Loucy (cell line): ENCODE measurements around the gene XRCC5.

Experiments used
- H2AFZ ChIP-seq: fragments of 200-600 bp; sonication (generic); 2 replicates; pipeline ENCODE4 v1.6.0; 2016; ENCODE audit warnings: antibody characterized with exemption, mild to moderate bottlenecking, low read length, moderate library complexity
- H3F3A ChIP-seq: fragments of 200-600 bp; 2 replicates; pipeline ENCODE4 v1.6.0; 2016; ENCODE audit warnings: antibody characterized with exemption, low read depth, mild to moderate bottlenecking
- H3K27me3 ChIP-seq: fragments of 200-600 bp; sonication (generic); 2 replicates; pipeline ENCODE4 v1.6.1; 2014; ENCODE audit warnings: low read length, mild to moderate bottlenecking; ENCODE audit not compliant: insufficient read depth, poor library complexity, severe bottlenecking
- H3K36me3 ChIP-seq: fragments of 200-600 bp; sonication (generic); 2 replicates; pipeline ENCODE4 v1.6.1; 2016; ENCODE audit warnings: low read length; ENCODE audit not compliant: insufficient read depth
- H3K4me1 ChIP-seq: fragments of 200-600 bp; sonication (generic); 2 replicates; pipeline ENCODE4 v1.5.1; 2014; ENCODE audit warnings: low read length, mild to moderate bottlenecking; ENCODE audit not compliant: insufficient read depth, poor library complexity, severe bottlenecking
- H3K4me2 ChIP-seq: fragments of 200-600 bp; sonication (generic); 2 replicates; pipeline ENCODE4 v1.6.0; 2014; ENCODE audit warnings: antibody characterized with exemption, low read length, low read depth, mild to moderate bottlenecking; ENCODE audit not compliant: poor library complexity, severe bottlenecking
- H3K4me3 ChIP-seq: fragments of 200-600 bp; sonication (generic); 2 replicates; pipeline ENCODE4 v1.5.1; 2014; ENCODE audit warnings: low read length, mild to moderate bottlenecking, mixed read lengths; ENCODE audit not compliant: poor library complexity, severe bottlenecking
- H3K79me2 ChIP-seq: fragments of 200-600 bp; sonication (generic); 2 replicates; pipeline ENCODE4 v1.6.1; 2014; ENCODE audit warnings: low read length; ENCODE audit not compliant: insufficient read depth
- H3K9ac ChIP-seq: fragments of 200-600 bp; sonication (generic); 2 replicates; pipeline ENCODE4 v1.6.0; 2014; ENCODE audit warnings: mild to moderate bottlenecking, low read depth, low read length, moderate library complexity; ENCODE audit not compliant: poor library complexity, severe bottlenecking
- H3K9me2 ChIP-seq: fragments of 200-600 bp; sonication (generic); replicated peaks from 2 replicates; pipeline ENCODE4 v1.6.1; 2016; ENCODE audit warnings: low read depth, low read length, mixed read lengths
- H3K9me3 ChIP-seq: fragments of 200-600 bp; sonication (generic); 2 replicates; pipeline ENCODE4 v1.6.1; 2014; ENCODE audit warnings: mild to moderate bottlenecking, antibody characterized with exemption, low read length, low read depth; ENCODE audit not compliant: insufficient read depth
- H4K20me1 ChIP-seq: fragments of 200-600 bp; sonication (generic); 2 replicates; pipeline ENCODE4 v1.6.0; 2014; ENCODE audit warnings: antibody characterized with exemption, low read length, mild to moderate bottlenecking; ENCODE audit not compliant: insufficient read depth, poor library complexity, severe bottlenecking
- CTCF ChIP-seq: fragments of 200-600 bp; sonication (generic); conservative IDR thresholded peaks from 2 replicates; pipeline ENCODE4 v1.5.1; 2014; ENCODE audit warnings: mild to moderate bottlenecking, antibody characterized with exemption, low read length
- EZH2phosphoT487 ChIP-seq: fragments of 200-600 bp; IDR thresholded peaks from 2 replicates; pipeline ENCODE4 v1.6.1; 2018; ENCODE audit warnings: antibody characterized with exemption, mild to moderate bottlenecking, moderate library complexity, borderline replicate concordance

XRCC5 gene

GRCh38 chr2:216245391-216245975 is 136.3 kb downstream of the XRCC5 start:
- Histone ChIP-seq H3K9me2 (no peaks in the 10 kb centered on the region), H3K9ac (no peak overlapping the region), H3K4me3 (no peak overlapping the region), H4K20me1 (no peaks in the 10 kb centered on the region), H3K79me2 (no peaks in the 10 kb centered on the region), H3K27me3 (no peaks in the 10 kb centered on the region), H2AFZ (no peak overlapping the region), H3K4me1 (no peaks in the 10 kb centered on the region), H3K4me2 (no peak overlapping the region), H3F3A (no peaks in the 10 kb centered on the region), H3K9me3 (no peaks in the 10 kb centered on the region), H3K36me3 (no peaks in the 10 kb centered on the region)
- no peak for TF ChIP-seq CTCF
- TF ChIP-seq EZH2phosphoT487 = no peak

- H4K20me1 ChIP-seq = no peaks in the 10 kb centered on the region
- no peak overlapping the region for H3K9ac ChIP-seq
- H3K4me2 ChIP-seq = no peak overlapping the region
- no peak for TF ChIP-seq CTCF
- H3K9me2 ChIP-seq = no peaks in the 10 kb centered on the region
- no peaks in the 10 kb centered on the region for H3K4me1 ChIP-seq
- H3K9me3 ChIP-seq = no peaks in the 10 kb centered on the region
- no peak overlapping the region for H2AFZ ChIP-seq
- no peaks in the 10 kb centered on the region for H3K79me2 ChIP-seq
- H3K4me3 ChIP-seq = no peak overlapping the region
- no peaks in the 10 kb centered on the region for H3F3A ChIP-seq
- H3K36me3 ChIP-seq = no peaks in the 10 kb centered on the region
- H3K27me3 ChIP-seq = no peaks in the 10 kb centered on the region
Observed at GRCh38 chr2:216246766-216247165, 137.6 kb downstream of the XRCC5 start.
